Endothelial cell of umbilical vein (primary cell): ENCODE data around the gene NT5DC1.

Experiments
- CTCF ChIP-seq, 2 donors: IDR thresholded peaks; 1 replicate in 1 of 2; 2 replicates in 1 of 2; pipeline ENCODE4 v1.5.1; 2011; ENCODE audit warnings: low read length in 2 of 2, mild to moderate bottlenecking in 2 of 2, moderate library complexity in 2 of 2, control low read depth in 1 of 2, inconsistent platforms in 1 of 2, low read depth in 1 of 2; ENCODE audit not compliant: insufficient read depth in 1 of 2; ENCODE audit errors: extremely low read depth in 1 of 2
- EZH2 ChIP-seq: IDR thresholded peaks from 2 replicates; pipeline ENCODE4 v1.6.1; 2012; ENCODE audit warnings: borderline replicate concordance, low read depth, mild to moderate bottlenecking, moderate library complexity, low read length, inconsistent platforms; ENCODE audit not compliant: severe bottlenecking
- JUN ChIP-seq: IDR thresholded peaks from 2 replicates; pipeline ENCODE4 v1.6.1; 2011; ENCODE audit warnings: borderline replicate concordance, low read depth; ENCODE audit not compliant: insufficient read length, insufficient read depth

- TF ChIP-seq JUN (no peak), EZH2 (no peak), CTCF (IDR thresholded peaks at IDR 0.05; ENCODE audit: extremely low read depth in 1 of 2, insufficient read depth in 1 of 2, low read depth in 1 of 2, low read length in 2 of 2) (no peak)
Measured at GRCh38 chr6:116062496-116062895, 38.2 kb upstream of the NT5DC1 start.
